WTC11 (cell line): ENCODE data around the gene COX6B2. TPM values are rescaled to one million over a fixed set of nuclear protein-coding genes. Genes with fewer than 3 reads are reported as not detected.

Experiments
- ATAC-seq: fragments of 200-7000 bp; cut with Tn5 transposase; 2 replicates; pipeline ENCODE4 v1.10.0; 2021; ENCODE audit warnings: mild to moderate bottlenecking, moderate library complexity
- CTCF ChIA-PET: fragments of 300-600 bp; sonication (Branson Sonifier 250); formaldehyde crosslinking; loops from one replicate; lab custom pipeline; 2021; ENCODE audit warnings: antibody characterized with exemption; lab: Charles Lee
- POLR2A ChIA-PET: fragments of 350-600 bp; sonication (Branson Sonifier 250); formaldehyde crosslinking; loops from one replicate; lab custom pipeline; 2021; ENCODE audit warnings: antibody characterized with exemption; lab: Charles Lee
- DNase-seq: peaks from one replicate; pipeline ENCODE4 v3.0.0; 2021; ENCODE audit warnings: low spot score
- H3K27ac Mint-ChIP-seq: 2 replicates; pipeline ENCODE4 v1.8.0; 2021; ENCODE audit warnings: mixed read lengths
- H3K27me3 Mint-ChIP-seq: 2 replicates; pipeline ENCODE4 v1.8.0; 2021; ENCODE audit warnings: low read depth, mild to moderate bottlenecking, moderate library complexity, mixed read lengths
- H3K36me3 Mint-ChIP-seq: 2 replicates; pipeline ENCODE4 v1.8.0; 2021; ENCODE audit warnings: mixed read lengths
- H3K4me1 Mint-ChIP-seq: 2 replicates; pipeline ENCODE4 v1.8.0; 2022; ENCODE audit warnings: mixed read lengths
- H3K4me3 Mint-ChIP-seq: 2 replicates; pipeline ENCODE4 v1.8.0; 2021; ENCODE audit warnings: mild to moderate bottlenecking, moderate library complexity, mixed read lengths
- H3K9me3 Mint-ChIP-seq: 2 replicates; pipeline ENCODE4 v1.8.0; 2021; ENCODE audit warnings: mixed read lengths
- CDX4 ChIP-seq: fragments of 250-450 bp; sonication (Bioruptor Pico); IDR thresholded peaks from 2 replicates; pipeline ENCODE4 v1.9.0; 2021; ENCODE audit warnings: moderate library complexity, mild to moderate bottlenecking, inconsistent platforms, borderline replicate concordance
- E2F1 ChIP-seq: sonication (generic); formaldehyde crosslinking; IDR thresholded peaks from 2 replicates; pipeline ENCODE4 v1.8.0; 2022; ENCODE audit warnings: mild to moderate bottlenecking, missing genetic modification reagents
- ESRRA ChIP-seq: sonication (generic); formaldehyde crosslinking; IDR thresholded peaks from 2 replicates; pipeline ENCODE4 v1.8.1; 2022; ENCODE audit warnings: mild to moderate bottlenecking, missing genetic modification reagents, borderline replicate concordance
- ETV6 ChIP-seq: sonication (generic); formaldehyde crosslinking; IDR thresholded peaks from 2 replicates; pipeline ENCODE4 v1.8.1; 2022; ENCODE audit warnings: mild to moderate bottlenecking, missing genetic modification reagents
- GTF2I ChIP-seq: fragments of 250-450 bp; sonication (Bioruptor Pico); conservative IDR thresholded peaks from 2 replicates; pipeline ENCODE4 v1.4.0; 2021; ENCODE audit warnings: mild to moderate bottlenecking
- MAX ChIP-seq: sonication (generic); formaldehyde crosslinking; IDR thresholded peaks from 2 replicates; pipeline ENCODE4 v1.8.0; 2022; ENCODE audit warnings: mild to moderate bottlenecking, missing genetic modification reagents
- RELA ChIP-seq: sonication (generic); formaldehyde crosslinking; IDR thresholded peaks from 2 replicates; pipeline ENCODE4 v1.8.1; 2022; ENCODE audit warnings: missing genetic modification reagents, mild to moderate bottlenecking, borderline replicate concordance
- SMAD3 ChIP-seq: sonication (generic); formaldehyde crosslinking; IDR thresholded peaks from 2 replicates; pipeline ENCODE4 v1.8.0; 2022; ENCODE audit warnings: missing genetic modification reagents, mild to moderate bottlenecking, borderline replicate concordance
- SMAD4 ChIP-seq: sonication (generic); formaldehyde crosslinking; IDR thresholded peaks from 2 replicates; pipeline ENCODE4 v1.8.0; 2022; ENCODE audit warnings: mild to moderate bottlenecking, missing genetic modification reagents
- ZMAT4 ChIP-seq: fragments of 250-450 bp; sonication (Bioruptor Pico); IDR thresholded peaks from 2 replicates; pipeline ENCODE4 v1.9.0; 2021; ENCODE audit warnings: mild to moderate bottlenecking
- ZNF121 ChIP-seq: sonication (generic); formaldehyde crosslinking; IDR thresholded peaks from 2 replicates; pipeline ENCODE4 v1.8.0; 2023; ENCODE audit warnings: missing genetic modification reagents
- ZNF416 ChIP-seq: fragments of 250-450 bp; sonication (Bioruptor Pico); IDR thresholded peaks from 2 replicates; pipeline ENCODE4 v1.9.0; 2021; ENCODE audit warnings: mild to moderate bottlenecking, inconsistent platforms
- ZNF512 ChIP-seq: sonication (generic); formaldehyde crosslinking; IDR thresholded peaks from 2 replicates; pipeline ENCODE4 v1.8.1; 2022; ENCODE audit warnings: missing genetic modification reagents, borderline replicate concordance
- total RNA-seq: library from RNA; stranded (reverse); gene quantifications from 3 replicates; pipeline ENCODE4 v1.2.3, GENCODE V29; 2021

Gene COX6B2
- total RNA-seq, 1 experiment from 2014 or later, result 4.3 TPM

GRCh38 chr19:55400281-55401087 lies 46.0 kb upstream of the COX6B2 start:
- peaks cover 37% of the 10 kb centered on the region for H3K36me3 Mint-ChIP-seq
- POLR2A ChIA-PET, result interaction anchor here (1.0 to 1.3 kb wide), 5 partner anchors 11 to 149 kb away, joined by 3 to 5 read pairs (median 4); partner anchors contain the start of genes KMT5C and TMEM238
- peak; percentile 9; the same call in 1 of the 2 replicates for ATAC-seq
- H3K27me3 Mint-ChIP-seq, result peaks cover 5% of the 10 kb centered on the region
- peak overlapping the region; percentile 92 for H3K27ac Mint-ChIP-seq
- DNase-seq, result no peak
- peak; percentile 44; the same call in 1 of the 2 replicates for TF ChIP-seq GTF2I (CRISPR knock-in tag)
- TF ChIP-seq ZNF121 (CRISPR knock-in tag), result peak; percentile 79
- TF ChIP-seq ZNF512 (CRISPR knock-in tag), result no peak
- TF ChIP-seq, all 79 proteins: peak for 2
- CTCF ChIA-PET, result interaction anchor here (0.6 to 1.6 kb wide), 3 partner anchors 61 to 235 kb away, joined by 3 read pairs; partner anchors contain the start of genes DNAAF3 and ISOC2
- H3K4me3 Mint-ChIP-seq, result no peak overlapping the region
- H3K9me3 Mint-ChIP-seq, result no peaks in the 10 kb centered on the region
- H3K4me1 Mint-ChIP-seq, result peaks cover 22% of the 10 kb centered on the region

- Mint-ChIP-seq H3K4me3 (no peak overlapping the region), H3K27ac (no peak overlapping the region; the same call in 1 of the 2 replicates), H3K4me1 (peaks cover 16% of the 10 kb centered on the region), H3K27me3 (peaks cover 5% of the 10 kb centered on the region), H3K9me3 (no peaks in the 10 kb centered on the region), H3K36me3 (peaks cover 23% of the 10 kb centered on the region)
- POLR2A ChIA-PET, result no interaction called here
- DNase-seq (no peak), ATAC-seq (no peak)
- CTCF ChIA-PET, result interaction anchor here (0.9 to 1.5 kb wide), 3 partner anchors 14 to 97 kb away, joined by 3 to 6 read pairs (median 3); partner anchors contain the start of gene TMEM238
- TF ChIP-seq SMAD4 (CRISPR knock-in tag) (no peak), CDX4 (CRISPR knock-in tag) (no peak), ETV6 (CRISPR knock-in tag) (no peak), RELA (CRISPR knock-in tag) (no peak), ESRRA (CRISPR knock-in tag) (no peak), SMAD3 (CRISPR knock-in tag) (no peak), MAX (CRISPR knock-in tag) (no peak), ZMAT4 (CRISPR knock-in tag) (no peak), ZNF416 (no peak), E2F1 (CRISPR knock-in tag) (no peak)
Observed at GRCh38 chr19:55398200-55398925, 43.8 kb upstream of the COX6B2 start.
